ENCODE data around the gene DEF6.

DNA sequence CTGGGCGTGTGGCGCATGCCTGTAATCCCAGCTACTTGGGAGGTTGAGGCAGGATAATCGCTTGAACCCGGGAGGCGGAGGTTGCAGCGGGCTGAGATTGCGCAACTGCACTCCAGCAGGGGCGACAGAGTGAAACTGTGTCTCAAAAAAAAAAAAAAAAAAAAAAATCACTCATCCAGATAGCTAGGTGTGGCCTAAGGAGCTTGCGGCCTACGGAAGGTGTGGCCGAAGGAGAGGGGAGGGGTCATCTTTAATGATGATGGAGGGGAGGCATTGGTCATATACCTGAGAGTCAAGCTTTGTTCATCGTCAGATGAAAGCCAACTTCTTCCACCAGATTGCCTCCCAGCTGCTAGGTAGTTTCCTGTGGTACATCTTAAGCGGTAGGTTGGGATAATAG lies 43.9 kb downstream of the DEF6 start:
- TF ChIP-seq SMC3 (IDR thresholded peaks at IDR 0.05; ENCODE audit: low read length) = no peak
- TF ChIP-seq, protein P1, sequence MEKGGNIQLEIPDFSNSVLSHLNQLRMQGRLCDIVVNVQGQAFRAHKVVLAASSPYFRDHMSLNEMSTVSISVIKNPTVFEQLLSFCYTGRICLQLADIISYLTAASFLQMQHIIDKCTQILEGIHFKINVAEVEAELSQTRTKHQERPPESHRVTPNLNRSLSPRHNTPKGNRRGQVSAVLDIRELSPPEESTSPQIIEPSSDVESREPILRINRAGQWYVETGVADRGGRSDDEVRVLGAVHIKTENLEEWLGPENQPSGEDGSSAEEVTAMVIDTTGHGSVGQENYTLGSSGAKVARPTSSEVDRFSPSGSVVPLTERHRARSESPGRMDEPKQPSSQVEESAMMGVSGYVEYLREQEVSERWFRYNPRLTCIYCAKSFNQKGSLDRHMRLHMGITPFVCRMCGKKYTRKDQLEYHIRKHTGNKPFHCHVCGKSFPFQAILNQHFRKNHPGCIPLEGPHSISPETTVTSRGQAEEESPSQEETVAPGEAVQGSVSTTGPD (CRISPR knock-in tag; IDR thresholded peaks at IDR 0.05) = no peak
- TF ChIP-seq EZH2 (conservative IDR thresholded peaks at IDR 0.05; ENCODE audit: low read depth, low read length) = no peak
- no peak for TF ChIP-seq MXI1 (IDR thresholded peaks at IDR 0.05; ENCODE audit: borderline replicate concordance, low read depth, low read length)

Measured in HepG2 (cell line).